ENCODE measurements around the gene PBX2.
A peak's percentile ranks its signal among the peaks of the same experiment; 100 is the strongest.
"Not testable (repeated sequence)": the region's sequence is repeated elsewhere in the genome, so short reads cannot be mapped to it uniquely, and the experiment has no call there.

Gene PBX2

GRCh38 chr6:32187009-32187709 lies 2.8 kb downstream of the PBX2 start:
- DNase-seq (ENCODE audit: low spot score) = no peak

- DNase-seq (ENCODE audit: low spot score) = not testable (repeated sequence)
These were observed 3.7 kb downstream of the PBX2 start for GRCh38 chr6:32186151-32186840.

- DNase-seq (ENCODE audit: low spot score) = not testable (repeated sequence)
These were observed 4.3 kb downstream of the PBX2 start for GRCh38 chr6:32185681-32186131.

- no peak for DNase-seq (ENCODE audit: low spot score)
These were observed 5.8 kb downstream of the PBX2 start, which contains the start of gene AGER for GRCh38 chr6:32184084-32184640. Gene AGER, minus strand, starts transcription at chr6:32184253. Its CDS starts 31 bp downstream, at chr6:32184222.

- no peak for DNase-seq (ENCODE audit: low spot score)
These were observed 6.4 kb downstream of the PBX2 start for GRCh38 chr6:32183483-32184083.

GRCh38 chr6:32183030-32183429 lies 7.0 kb downstream of the PBX2 start:
- no peak for DNase-seq (ENCODE audit: low spot score)

GRCh38 chr6:32182555-32182981 lies 7.4 kb downstream of the PBX2 start:
- no peak for DNase-seq (ENCODE audit: low spot score)

GRCh38 chr6:32181915-32182529 lies 8.0 kb downstream of the PBX2 start:
- DNase-seq (ENCODE audit: low spot score) = no peak

- no peak for DNase-seq (ENCODE audit: low spot score)
These were observed 8.8 kb downstream of the PBX2 start for GRCh38 chr6:32181148-32181702.

- DNase-seq (ENCODE audit: low spot score) = no peak
These were observed 10.1 kb downstream of the PBX2 start for GRCh38 chr6:32179766-32180405.

GRCh38 chr6:32178547-32179440 lies 11.2 kb downstream of the PBX2 start:
- no peak for DNase-seq (ENCODE audit: low spot score)

GRCh38 chr6:32177788-32178546 lies 12.0 kb downstream of the PBX2 start, which contains the start of gene RNF5:
Gene RNF5, plus strand, starts transcription at chr6:32178405. Its CDS starts 107 bp downstream, at chr6:32178512.
- DNase-seq (ENCODE audit: low spot score) = peak; percentile 100

- no peak for DNase-seq (ENCODE audit: low spot score)
These were observed 12.7 kb downstream of the PBX2 start for GRCh38 chr6:32177183-32177787.

GRCh38 chr6:32176476-32177182 lies 13.4 kb downstream of the PBX2 start:
- no peak for DNase-seq (ENCODE audit: low spot score)

GRCh38 chr6:32175711-32176475 lies 14.1 kb downstream of the PBX2 start, which contains the start of gene AGPAT1:
Gene AGPAT1, minus strand, starts transcription at chr6:32176084. Its CDS starts 4,588 bp downstream, at chr6:32171496.
- peak; percentile 99 for DNase-seq (ENCODE audit: low spot score)

GRCh38 chr6:32175322-32175710 lies 14.7 kb downstream of the PBX2 start:
- no peak for DNase-seq (ENCODE audit: low spot score)

- no peak for DNase-seq (ENCODE audit: low spot score)
These were observed 15.6 kb downstream of the PBX2 start for GRCh38 chr6:32174416-32174815.

All from putamen (tissue), 1 donor.